ENCODE measurements around the gene ADRB2.

DNA sequence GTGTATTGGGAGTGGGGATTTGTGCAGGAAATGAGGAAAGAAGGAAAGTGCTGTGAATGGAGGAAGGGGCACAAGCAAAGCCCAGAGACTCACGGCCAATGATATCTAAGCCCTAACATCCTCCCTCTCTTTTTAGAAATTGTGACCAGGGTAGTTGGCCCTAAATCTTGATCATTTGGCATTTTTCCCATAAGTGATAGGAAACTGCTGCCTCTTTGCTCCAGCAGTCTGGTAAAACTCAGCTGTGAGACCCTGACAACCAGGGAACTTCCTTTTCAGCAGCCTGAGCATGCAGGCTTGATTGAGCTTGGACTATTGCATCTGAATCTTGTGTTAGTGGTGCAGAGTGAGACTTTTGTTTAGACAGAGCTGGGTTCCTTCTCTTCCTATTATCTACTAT, 9.6 kb upstream of the ADRB2 start:
- TF ChIP-seq POLR2A (IDR thresholded peaks at IDR 0.05) (no peak), EP300 (IDR thresholded peaks at IDR 0.05) (no peak)
